Stimulated activated naive CD4-positive, alpha-beta T cell treated with Interleukin-2 at 50 U/mL for 16 hours (primary cell): ENCODE results near the gene ZNF524.

Source experiments
- DNase-seq: peaks from one replicate; lab custom pipeline; 2025; lab: John Stamatoyannopoulos, UW

Gene ZNF524

GRCh38 chr19:55642153-55643002, 42.3 kb downstream of the ZNF524 start:
- peak; percentile 15 for DNase-seq

- DNase-seq, result peak; percentile 81
These were observed 43.2 kb downstream of the ZNF524 start, which contains the start of gene ZNF581 for GRCh38 chr19:55643003-55643886. ZNF581 (plus strand) TSS chr19:55643649; CDS start chr19:55644572, 923 bp downstream.

- no peak for DNase-seq
These were observed 43.7 kb downstream of the ZNF524 start for GRCh38 chr19:55643887-55644176.

- DNase-seq, result no peak
These were observed 44.2 kb downstream of the ZNF524 start for GRCh38 chr19:55644191-55644833.

- no peak for DNase-seq
These were observed 44.9 kb downstream of the ZNF524 start for GRCh38 chr19:55644842-55645511.

- DNase-seq, result no peak
These were observed 45.4 kb downstream of the ZNF524 start for GRCh38 chr19:55645512-55645881.

- no peak for DNase-seq
These were observed 47.0 kb downstream of the ZNF524 start for GRCh38 chr19:55646889-55647731.

- DNase-seq, result peak; percentile 21
These were observed 47.9 kb downstream of the ZNF524 start, which contains the start of gene CCDC106 for GRCh38 chr19:55647732-55648584. CCDC106 (plus strand) TSS chr19:55648212; CDS start chr19:55649047, 835 bp downstream.

- no peak for DNase-seq
These were observed 48.6 kb downstream of the ZNF524 start for GRCh38 chr19:55648585-55649267.

GRCh38 chr19:55649268-55650125, 49.4 kb downstream of the ZNF524 start:
- no peak for DNase-seq

- DNase-seq, result no peak
These were observed 50.1 kb downstream of the ZNF524 start for GRCh38 chr19:55650126-55650557.

- DNase-seq, result no peak
These were observed 50.6 kb downstream of the ZNF524 start for GRCh38 chr19:55650602-55651230.

- DNase-seq, result no peak
These were observed 51.1 kb downstream of the ZNF524 start for GRCh38 chr19:55651236-55651635.

- DNase-seq, result no peak
These were observed 52.4 kb downstream of the ZNF524 start for GRCh38 chr19:55652311-55653128.
